Measurements from ENCODE around the gene CCDC50. TPM values are rescaled to one million over a fixed set of nuclear protein-coding genes. Genes with fewer than 3 reads are reported as not detected.

Gene CCDC50
- total RNA-seq, 1 experiment from 2014 or later, result 47.8 TPM

- ChIA-PET RAD21 (ENCODE audit: low non-redundant PET in 1 of 2, low total read pairs in 2 of 2, uncharacterized antibody in 2 of 2, unreplicated experiment in 2 of 2) (no interaction called here), POLR2A (no interaction called here), CTCF (no interaction called here)
- TF ChIP-seq EGR1 (IDR thresholded peaks at IDR 0.05; ENCODE audit: low read depth), result no peak
- TF ChIP-seq SIN3A (IDR thresholded peaks at IDR 0.05; ENCODE audit: low read depth), result no peak
- no peak for TF ChIP-seq TCF7L2 (IDR thresholded peaks at IDR 0.05; ENCODE audit: borderline replicate concordance, extremely low read depth, insufficient read depth, insufficient read length)
- TF ChIP-seq FOSL1 (IDR thresholded peaks at IDR 0.05; ENCODE audit: low read depth), result no peak
- no peak for TF ChIP-seq POLR2A (IDR thresholded peaks at IDR 0.05; ENCODE audit: borderline replicate concordance, extremely low read depth, insufficient read depth, insufficient read length)
- TF ChIP-seq SRF (IDR thresholded peaks at IDR 0.05; ENCODE audit: low read depth), result no peak
- no peak for TF ChIP-seq ELF1 (IDR thresholded peaks at IDR 0.05; ENCODE audit: borderline replicate concordance, low read depth)
- no peak for TF ChIP-seq JUND (IDR thresholded peaks at IDR 0.05)
- TF ChIP-seq ZNF274 (IDR thresholded peaks at IDR 0.05; ENCODE audit: low read depth, low read length), result no peak
- TF ChIP-seq ATF3 (IDR thresholded peaks at IDR 0.05), result no peak
- TF ChIP-seq CEBPB (IDR thresholded peaks at IDR 0.05; ENCODE audit: low read depth), result no peak
- TF ChIP-seq EZH2 (IDR thresholded peaks at IDR 0.05), result no peak
- no peak for TF ChIP-seq CBX3 (IDR thresholded peaks at IDR 0.05; ENCODE audit: low read depth)
- H3K4me3 ChIP-seq (replicated peaks in 1 of 2; ENCODE audit: low read depth in 1 of 2, low read length in 2 of 2), result no peak overlapping the region
- no peaks in the 10 kb centered on the region for H3K4me1 ChIP-seq (ENCODE audit: control insufficient read depth in 1 of 2, insufficient read depth in 2 of 2, low read length in 2 of 2)
- no peaks in the 10 kb centered on the region for H3K9me2 ChIP-seq (ENCODE audit: insufficient read depth)
- ATAC-seq, result no peak
- H3K79me2 ChIP-seq (ENCODE audit: insufficient read depth, low read length), result no peaks in the 10 kb centered on the region
- no peaks in the 10 kb centered on the region for H3K27me3 ChIP-seq (ENCODE audit: insufficient read depth, low read length)
- no peaks in the 10 kb centered on the region for H3K36me3 ChIP-seq (ENCODE audit: control insufficient read depth in 1 of 2, insufficient read depth in 2 of 2, low read length in 2 of 2)
- no peaks in the 10 kb centered on the region for H4K20me1 ChIP-seq (ENCODE audit: insufficient read depth)
- DNase-seq (ENCODE audit: low read depth, low spot score), result no peak
- intact Hi-C loops (cut with micrococcal nuclease), result no loop called here
- H3K9me3 ChIP-seq (ENCODE audit: control insufficient read depth in 1 of 2, insufficient read depth in 1 of 2, low read depth in 1 of 2, low read length in 2 of 2), result no peaks in the 10 kb centered on the region
- no peak overlapping the region for H2AFZ ChIP-seq (ENCODE audit: low read depth, low read length, poor library complexity, severe bottlenecking)
- BruUV-seq (replicated peaks), result no TSS peak
- no peak overlapping the region for H3K27ac ChIP-seq (ENCODE audit: low read depth, low read length)
- no peak overlapping the region for H3K4me2 ChIP-seq (ENCODE audit: low read length)
- H3K9ac ChIP-seq (ENCODE audit: low read length), result no peak overlapping the region
Observed at GRCh38 chr3:191303596-191303995, 25.6 kb upstream of the CCDC50 start.

GRCh38 chr3:191306428-191306827 is 22.8 kb upstream of the CCDC50 start:
- Histone ChIP-seq H3K4me3 (replicated peaks in 1 of 2; ENCODE audit: low read depth in 1 of 2, low read length in 2 of 2) (no peak overlapping the region), H3K79me2 (ENCODE audit: insufficient read depth, low read length) (no peaks in the 10 kb centered on the region), H3K9me3 (ENCODE audit: control insufficient read depth in 1 of 2, insufficient read depth in 1 of 2, low read depth in 1 of 2, low read length in 2 of 2) (no peaks in the 10 kb centered on the region), H2AFZ (ENCODE audit: low read depth, low read length, poor library complexity, severe bottlenecking) (no peak overlapping the region), H3K4me2 (ENCODE audit: low read length) (no peak overlapping the region), H3K9ac (ENCODE audit: low read length) (no peak overlapping the region), H3K27me3 (ENCODE audit: insufficient read depth, low read length) (no peaks in the 10 kb centered on the region), H3K9me2 (ENCODE audit: insufficient read depth) (no peaks in the 10 kb centered on the region), H3K36me3 (ENCODE audit: control insufficient read depth in 1 of 2, insufficient read depth in 2 of 2, low read length in 2 of 2) (no peaks in the 10 kb centered on the region), H3K4me1 (ENCODE audit: control insufficient read depth in 1 of 2, insufficient read depth in 2 of 2, low read length in 2 of 2) (no peaks in the 10 kb centered on the region), H3K27ac (ENCODE audit: low read depth, low read length) (no peak overlapping the region), H4K20me1 (ENCODE audit: insufficient read depth) (no peaks in the 10 kb centered on the region)
- DNase-seq (ENCODE audit: low read depth, low spot score) (no peak), ATAC-seq (no peak)
- BruUV-seq (replicated peaks), result no TSS peak
- POLR2A ChIA-PET, result no interaction called here
- TF ChIP-seq ZFX (IDR thresholded peaks at IDR 0.05) (no peak), MAX (IDR thresholded peaks at IDR 0.05) (no peak), POLR2A (IDR thresholded peaks at IDR 0.05; ENCODE audit: borderline replicate concordance, extremely low read depth, insufficient read depth, insufficient read length) (no peak)
- RAD21 ChIA-PET (ENCODE audit: low non-redundant PET in 1 of 2, low total read pairs in 2 of 2, uncharacterized antibody in 2 of 2, unreplicated experiment in 2 of 2), result no interaction called here
- intact Hi-C loops (cut with micrococcal nuclease), result no loop called here
- CTCF ChIA-PET, result no interaction called here

All from HCT116 (cell line).